ENCODE data around the gene SMAD3. TPM values are rescaled to one million over a fixed set of nuclear protein-coding genes. Genes with fewer than 3 reads are reported as not detected.
A peak's percentile ranks its signal among the peaks of the same experiment; 100 is the strongest.

The SMAD3 gene
- polyA plus RNA-seq, 3 donors = 45.3 to 57.4 (median 53.1) TPM

- no peak for DNase-seq
Observed at GRCh38 chr15:67179411-67179995, 114.1 kb downstream of the SMAD3 start.

- DNase-seq = no peak
Observed at GRCh38 chr15:67180035-67180434, 114.6 kb downstream of the SMAD3 start.

- no peak for DNase-seq
Observed at GRCh38 chr15:67180514-67181191, 115.3 kb downstream of the SMAD3 start.

GRCh38 chr15:67181221-67181639 is 115.8 kb downstream of the SMAD3 start:
- no peak for DNase-seq

GRCh38 chr15:67183443-67184169 is 118.2 kb downstream of the SMAD3 start:
- DNase-seq = no peak

GRCh38 chr15:67184208-67184925 is 119.0 kb downstream of the SMAD3 start:
- no peak for DNase-seq

- no peak for DNase-seq
Observed at GRCh38 chr15:67185051-67185450, 119.6 kb downstream of the SMAD3 start.

GRCh38 chr15:67185621-67186225 is 120.3 kb downstream of the SMAD3 start:
- DNase-seq = no peak

- no peak for DNase-seq
Observed at GRCh38 chr15:67186226-67186649, 120.8 kb downstream of the SMAD3 start.

- no peak for DNase-seq
Observed at GRCh38 chr15:67186688-67187087, 121.3 kb downstream of the SMAD3 start.

- DNase-seq = no peak
Observed at GRCh38 chr15:67187351-67187854, 122.0 kb downstream of the SMAD3 start.

GRCh38 chr15:67188551-67189218 is 123.3 kb downstream of the SMAD3 start:
- peak; percentile 58 for DNase-seq

GRCh38 chr15:67189326-67190051 is 124.1 kb downstream of the SMAD3 start:
- no peak for DNase-seq

GRCh38 chr15:67190326-67190725 is 124.9 kb downstream of the SMAD3 start:
- no peak for DNase-seq

GRCh38 chr15:67190813-67191212 is 125.4 kb downstream of the SMAD3 start:
- DNase-seq = no peak

- DNase-seq = no peak
Observed at GRCh38 chr15:67192185-67192820, 126.9 kb downstream of the SMAD3 start.

GRCh38 chr15:67193223-67193990 is 128.0 kb downstream of the SMAD3 start:
- DNase-seq = no peak

- no peak for DNase-seq
Observed at GRCh38 chr15:67194171-67195114, 129.0 kb downstream of the SMAD3 start.

Measured in renal pelvis (tissue), 4 donors.